GM19025 (cell line): ENCODE results near the gene PVALB.

Experiments
- ATAC-seq: cut with Tn5 transposase; IDR thresholded peaks from one replicate; pipeline ENCODE4 v1.9.1; 2021; ENCODE audit warnings: mild to moderate bottlenecking, low read depth, moderate library complexity; ENCODE audit not compliant: unreplicated experiment

The PVALB gene

DNA sequence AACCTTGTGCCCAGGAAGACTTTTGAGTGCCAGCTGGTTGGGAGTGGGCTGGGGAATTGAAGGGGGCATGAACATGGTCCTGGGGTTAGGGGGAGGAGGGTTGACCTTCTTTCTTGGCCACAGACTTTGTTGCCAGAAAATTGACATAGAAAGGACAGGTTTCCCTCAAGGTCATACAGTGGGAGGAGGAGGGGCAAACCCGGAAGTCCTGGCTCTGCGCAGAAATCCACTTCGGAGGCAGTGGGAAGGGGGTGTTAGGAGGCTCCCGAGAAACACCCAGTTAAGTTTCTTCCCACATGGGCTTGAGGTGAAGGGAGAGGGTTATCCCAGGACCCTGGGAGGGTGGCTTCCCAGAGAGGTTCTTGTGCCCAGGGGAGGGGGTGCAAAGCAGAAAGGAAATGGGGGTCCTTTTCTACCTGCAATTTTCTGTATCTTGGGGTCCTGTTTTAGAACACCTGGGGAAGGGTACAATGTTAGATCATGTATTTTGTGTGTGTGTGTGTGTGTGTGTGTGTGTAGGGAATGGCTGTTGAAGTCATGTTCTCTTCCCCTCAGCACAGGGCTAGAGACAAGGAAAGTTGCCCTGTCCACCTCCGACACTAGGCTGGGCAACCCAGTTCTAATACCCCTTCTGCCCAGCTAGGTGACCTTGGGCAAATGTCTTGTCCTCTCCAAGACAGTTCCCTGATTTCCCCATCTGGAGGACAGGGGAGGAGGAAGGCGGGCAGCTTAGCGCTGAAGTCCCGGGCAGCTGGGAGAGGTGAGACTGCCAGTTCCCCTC lies 1.1 kb downstream of the PVALB start:
- no peak for ATAC-seq

GRCh38 chr22:36814801-36815200 lies 2.0 kb downstream of the PVALB start:
- ATAC-seq: no peak

GRCh38 chr22:36811094-36811800 lies 5.6 kb downstream of the PVALB start:
- ATAC-seq: no peak

DNA sequence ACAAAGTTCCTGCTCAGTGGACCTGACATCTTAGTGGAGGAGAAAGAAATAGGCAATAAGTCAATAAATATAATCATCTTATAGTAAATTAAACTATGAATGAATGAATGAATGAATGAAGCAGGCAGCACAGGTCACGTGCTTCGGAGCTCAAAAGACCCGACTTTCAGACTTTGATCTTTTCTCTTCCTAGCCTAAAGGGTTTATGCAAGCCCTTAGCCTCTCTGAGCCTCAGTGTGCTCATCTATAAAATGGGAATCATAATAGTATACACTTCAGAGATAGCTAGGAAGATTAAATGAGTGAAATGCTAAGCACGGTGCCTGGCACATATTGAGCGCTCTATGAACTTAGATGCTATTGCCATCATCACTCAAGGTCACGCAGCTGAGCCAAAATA lies 7.5 kb downstream of the PVALB start:
- ATAC-seq: no peak

DNA sequence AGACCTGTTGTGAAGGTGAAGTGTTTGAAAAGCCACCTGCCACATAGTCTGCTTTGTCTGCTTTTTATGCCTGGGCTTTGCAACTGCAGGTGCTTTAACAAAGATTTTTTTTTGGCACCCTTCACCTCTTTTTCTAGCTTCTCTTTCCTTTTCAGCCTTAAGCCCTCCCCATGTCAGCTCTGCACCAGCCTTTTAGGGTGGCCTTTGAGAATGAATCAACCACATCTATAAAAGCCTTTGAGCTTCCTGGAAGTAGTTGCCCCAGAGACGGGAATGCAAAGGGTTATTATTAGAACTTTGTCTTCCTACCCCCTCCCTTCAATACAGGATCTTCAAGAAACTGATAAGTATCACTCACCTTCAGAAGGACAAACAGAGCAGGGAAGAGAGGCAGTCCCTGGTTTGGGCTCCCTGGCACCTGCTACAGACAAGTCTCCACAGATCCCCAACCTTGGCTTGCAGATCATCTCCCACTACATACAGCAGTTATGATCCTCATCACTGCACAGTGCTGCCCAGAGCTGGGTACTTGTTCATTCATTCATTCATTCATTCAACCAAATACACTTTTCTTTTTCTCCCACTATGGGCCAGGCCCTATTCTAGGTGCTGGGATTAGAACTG lies 8.0 kb downstream of the PVALB start:
- ATAC-seq: no peak

DNA sequence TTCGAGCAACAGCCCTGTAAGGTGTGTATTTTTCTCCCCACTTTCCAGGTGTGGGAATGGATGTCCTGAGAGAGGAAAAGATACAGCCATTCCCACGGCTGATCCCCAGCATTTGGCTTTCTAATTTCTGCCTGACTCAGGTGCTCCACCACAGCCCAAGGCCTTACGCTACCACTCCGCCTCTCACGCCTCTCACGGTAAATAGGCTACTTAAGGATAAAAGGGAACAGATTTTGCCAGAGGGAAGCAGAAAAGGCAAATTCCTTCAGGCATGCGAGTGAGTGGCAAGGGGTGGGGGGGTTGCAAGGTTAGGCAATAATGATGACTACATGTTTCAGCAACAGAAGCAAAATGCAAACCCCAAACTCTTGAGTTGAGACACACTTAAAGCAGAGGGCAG lies 9.2 kb downstream of the PVALB start:
- ATAC-seq: no peak

- ATAC-seq: no peak
Observed at GRCh38 chr22:36806835-36807234, 10.0 kb downstream of the PVALB start.

DNA sequence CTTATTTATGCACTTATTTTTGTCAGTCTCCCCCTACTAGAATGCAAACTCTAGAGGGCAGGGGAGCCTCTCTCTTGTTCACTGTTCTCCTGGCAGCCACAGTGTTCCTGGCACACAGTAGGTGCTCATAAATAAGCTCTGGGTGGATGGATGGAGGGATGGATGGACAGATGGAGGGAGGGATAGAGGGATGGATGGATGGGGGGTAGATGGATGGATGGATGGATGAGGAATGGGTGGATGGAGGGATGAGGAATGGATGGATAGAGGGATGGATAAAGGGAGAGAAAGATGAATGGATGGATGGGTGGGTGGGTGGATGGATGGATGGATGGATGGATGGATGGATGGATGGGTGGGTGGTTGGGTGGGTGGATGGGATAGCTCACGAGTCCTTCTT lies 13.5 kb downstream of the PVALB start:
- no peak for ATAC-seq

DNA sequence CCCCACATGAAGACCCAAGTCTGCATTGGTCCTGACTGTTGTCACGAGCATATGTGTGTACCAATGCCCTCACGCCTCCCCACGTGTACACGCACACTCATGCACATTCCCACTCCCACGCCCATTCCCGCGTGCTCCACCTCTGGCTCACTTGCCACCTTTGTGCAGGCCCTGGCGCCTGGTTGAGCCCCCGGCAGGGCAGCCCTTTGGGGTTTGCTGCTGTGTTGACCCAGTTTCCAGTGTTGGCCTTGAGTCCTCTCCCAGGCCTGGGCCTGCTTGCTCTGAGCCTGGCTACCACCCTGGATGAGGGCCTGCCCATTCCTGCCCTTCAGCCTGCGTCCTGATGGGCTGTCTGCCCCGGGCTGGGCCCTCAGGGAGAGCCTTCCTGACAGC lies 18.2 kb downstream of the PVALB start:
- ATAC-seq: no peak

DNA sequence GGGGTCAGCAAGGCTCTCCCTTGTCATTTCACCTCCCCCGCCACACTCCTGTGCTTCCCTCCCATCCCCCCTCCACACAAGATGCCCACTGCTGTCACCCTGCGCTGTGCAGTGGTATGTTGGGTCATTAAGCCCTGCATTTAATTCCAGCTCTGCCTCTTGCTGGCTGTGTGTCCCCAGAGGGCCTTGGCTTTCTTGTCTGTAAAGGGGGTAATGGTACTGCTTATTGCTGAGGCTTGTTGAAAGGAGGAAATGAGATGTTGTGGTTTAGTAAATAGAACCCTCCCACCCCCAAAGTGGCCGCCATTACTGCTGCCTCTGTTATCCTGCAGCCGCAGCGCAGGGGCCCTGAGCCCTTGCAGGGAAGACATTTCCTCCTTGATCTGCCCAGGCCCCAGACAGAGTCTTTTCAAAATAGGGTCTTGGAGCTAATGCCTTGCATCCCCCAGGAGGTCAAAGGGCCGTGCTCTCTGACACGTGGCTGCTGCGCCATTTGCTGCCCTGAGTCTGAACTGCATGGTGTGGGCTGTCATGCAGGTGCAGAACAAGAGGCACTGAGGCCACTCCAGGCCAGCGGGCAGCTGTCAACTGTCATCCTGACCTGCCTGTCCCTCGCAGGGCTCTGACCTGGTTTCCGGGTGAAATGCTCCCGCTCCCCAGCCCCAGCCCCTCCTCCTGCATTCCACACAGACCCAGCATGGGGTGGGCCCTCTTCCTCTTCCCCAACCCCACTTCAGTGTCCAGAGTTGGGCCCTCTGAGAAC lies 18.7 kb downstream of the PVALB start:
- ATAC-seq: no peak

DNA sequence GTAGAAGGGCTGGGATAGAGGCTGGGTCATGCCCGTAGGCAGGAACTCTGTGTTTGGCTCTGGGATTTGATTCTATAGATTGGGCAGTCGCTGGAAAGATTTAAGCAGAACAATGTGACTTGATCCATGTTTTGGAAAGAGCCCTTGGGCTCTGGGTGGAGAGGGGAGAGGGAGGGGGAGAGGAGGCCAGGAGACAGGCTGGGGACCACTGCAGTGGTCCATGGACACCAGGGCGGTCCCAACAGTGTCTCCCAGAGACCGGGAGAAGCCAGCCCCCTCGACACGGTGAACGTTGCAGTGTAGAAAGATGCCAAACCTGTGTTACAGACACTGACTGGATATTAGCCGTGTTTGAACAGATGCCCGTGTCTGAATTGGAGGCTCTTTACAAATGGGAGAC lies 19.5 kb downstream of the PVALB start:
- ATAC-seq: no peak

DNA sequence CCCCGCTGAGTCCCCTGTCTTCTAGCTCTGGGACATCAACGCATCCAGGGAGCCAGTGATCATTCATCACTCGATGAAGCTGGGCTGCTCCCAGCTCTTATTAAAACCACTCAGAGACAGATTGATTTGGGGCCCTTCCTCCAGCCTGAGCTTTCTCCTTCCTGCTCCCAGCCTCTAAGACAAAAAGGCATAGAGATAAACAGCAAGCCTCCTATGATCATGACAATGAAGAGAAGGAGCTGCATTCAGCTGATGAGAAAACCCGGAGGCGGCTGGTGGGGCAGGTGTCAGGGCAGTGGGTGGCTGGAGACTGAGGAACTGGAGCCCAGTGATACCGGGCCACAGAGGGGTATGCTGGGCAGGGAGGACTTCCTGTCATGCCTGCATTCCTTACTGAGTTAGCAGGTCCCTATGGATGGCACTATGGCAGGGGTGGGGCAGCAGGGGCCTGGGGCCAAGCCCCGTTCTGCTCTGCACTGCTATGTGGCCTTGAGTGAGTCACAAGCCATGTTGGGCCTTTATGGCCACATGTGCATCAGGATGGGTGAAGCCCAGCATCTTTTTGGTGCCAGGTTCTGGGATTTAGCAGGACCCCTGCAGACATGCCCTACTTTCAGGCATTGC lies 20.2 kb downstream of the PVALB start:
- no peak for ATAC-seq

DNA sequence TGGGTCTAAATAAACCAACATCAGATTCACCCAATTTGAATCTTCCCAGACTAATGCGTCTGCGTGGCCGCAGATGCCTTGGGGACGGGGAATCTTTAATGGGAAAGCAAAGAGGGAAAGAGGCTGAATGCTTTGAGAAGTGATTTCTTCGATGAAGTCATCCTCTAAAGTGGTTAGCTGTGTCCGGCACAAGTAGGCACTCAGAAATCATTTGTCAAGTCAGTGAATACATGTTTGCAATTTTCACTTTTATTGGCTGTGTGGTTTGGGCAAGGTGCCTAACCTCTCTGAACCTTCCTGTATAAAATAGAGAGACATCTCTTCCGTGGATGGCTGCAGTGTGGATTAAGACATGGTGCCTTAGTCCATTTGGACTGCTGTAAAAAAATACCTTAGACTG lies 21.2 kb downstream of the PVALB start:
- ATAC-seq: no peak

- no peak for ATAC-seq
Observed at GRCh38 chr22:36790648-36791047, 26.2 kb downstream of the PVALB start.

DNA sequence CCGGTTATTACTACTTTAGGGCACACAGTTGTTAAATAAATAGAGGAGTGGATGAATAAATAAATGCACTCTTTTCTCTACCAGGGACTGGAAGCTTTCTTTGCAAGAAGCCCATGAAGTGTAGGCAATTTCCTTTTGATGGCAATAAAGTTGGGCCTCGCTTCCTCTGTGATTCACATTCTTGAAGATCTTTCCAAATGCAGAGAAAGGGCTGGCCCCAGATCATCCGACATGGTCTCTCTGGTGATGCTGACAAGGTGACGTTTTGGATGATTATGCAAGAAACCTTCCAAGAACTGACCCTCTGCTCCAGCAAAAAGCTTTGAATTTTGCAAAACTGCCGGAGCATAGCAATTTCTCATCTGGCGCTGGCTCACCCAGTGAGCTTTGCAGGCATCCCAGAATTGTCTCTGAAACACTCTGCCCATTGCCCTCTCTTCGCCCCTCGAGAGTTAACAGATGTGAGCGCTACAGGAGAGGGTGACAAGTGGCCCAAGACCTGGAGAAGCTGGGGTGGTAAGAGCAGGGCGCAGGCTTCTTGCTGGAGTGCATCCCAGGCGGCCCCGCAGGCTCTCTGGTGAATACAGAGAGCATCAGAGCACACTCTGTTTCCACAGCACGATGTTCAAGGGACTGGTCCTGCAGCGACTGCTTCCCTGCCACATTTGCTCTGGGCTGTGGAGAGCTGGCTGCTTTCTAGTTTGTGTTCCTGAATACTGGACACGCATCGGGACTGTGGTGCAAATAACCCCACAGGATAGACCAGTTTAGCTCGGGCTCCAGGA lies 29.4 kb downstream of the PVALB start:
- ATAC-seq: no peak

DNA sequence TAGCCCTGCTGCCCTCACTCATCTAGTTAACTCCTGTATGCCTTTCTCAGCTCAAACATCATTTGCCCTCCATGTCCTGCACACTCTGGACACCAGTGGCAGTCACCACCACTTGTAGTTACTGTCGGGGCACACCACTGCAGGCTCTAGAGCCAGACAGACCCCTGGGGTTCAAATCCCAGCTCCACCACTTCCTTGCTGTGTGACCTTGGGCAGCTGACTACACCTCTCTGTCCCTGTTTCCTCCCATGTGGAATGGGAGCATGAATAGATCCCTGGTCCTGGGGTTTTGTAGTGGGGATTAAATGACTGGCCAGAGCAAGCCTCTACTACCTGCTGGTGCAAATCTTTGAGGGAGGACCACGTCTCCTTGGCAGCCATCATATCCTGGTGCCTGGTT lies 33.1 kb downstream of the PVALB start:
- no peak for ATAC-seq

GRCh38 chr22:36781656-36782627 lies 34.9 kb downstream of the PVALB start:
- ATAC-seq: no peak

DNA sequence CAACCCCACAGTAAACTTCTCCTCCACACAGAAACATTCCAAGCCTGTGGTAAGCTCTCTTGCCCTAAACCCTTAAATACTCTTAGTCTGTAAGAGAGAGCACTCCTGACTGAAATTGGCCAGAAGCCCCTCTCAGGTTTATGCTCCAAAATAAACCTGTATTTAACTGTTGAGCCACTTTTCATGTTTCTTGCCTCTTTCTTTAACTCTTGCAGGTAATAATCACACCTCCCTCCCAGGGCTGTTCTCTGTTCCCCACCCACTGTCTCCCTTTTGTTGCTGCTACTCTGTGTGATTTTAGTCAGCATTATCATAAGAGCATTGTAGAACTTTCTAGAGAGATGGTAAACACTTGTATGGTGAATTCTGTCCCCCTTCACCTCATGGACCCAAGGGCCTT lies 38.8 kb downstream of the PVALB start:
- ATAC-seq: no peak

- ATAC-seq: no peak
Observed at GRCh38 chr22:36776722-36777121, 40.1 kb downstream of the PVALB start.
